SK-N-MC (cell line): ENCODE results near the gene ABCA3.

Experiments
- EZH2 ChIP-seq: fragments of 200-600 bp; sonication (generic); IDR thresholded peaks from one replicate; pipeline ENCODE4 v1.6.1; 2017; ENCODE audit warnings: antibody characterized with exemption
- FOXP2 ChIP-seq: optimal IDR thresholded peaks from 2 replicates; pipeline ENCODE3; 2011; ENCODE audit warnings: mild to moderate bottlenecking, moderate library complexity; ENCODE audit not compliant: insufficient read depth; ENCODE audit errors: extremely low read length, control extremely low read depth
- POLR2AphosphoS5 ChIP-seq: IDR thresholded peaks from 2 replicates; pipeline ENCODE4 v1.6.1; 2012; ENCODE audit warnings: mild to moderate bottlenecking, low read depth, low read length, borderline replicate concordance

- TF ChIP-seq EZH2 (no peak), POLR2AphosphoS5 (no peak), FOXP2 (no peak)
These were observed 56.3 kb downstream of the ABCA3 start for GRCh38 chr16:2284001-2284770.
